Progenitor cell of endocrine pancreas (in vitro differentiated cells): ENCODE results near the gene KCNG4. TPM values are rescaled to one million over a fixed set of nuclear protein-coding genes. Genes with fewer than 3 reads are reported as not detected.
A peak's percentile ranks its signal among the peaks of the same experiment; 100 is the strongest.

ENCODE experiments used
- DNase-seq: peaks from one replicate; pipeline ENCODE4 v3.0.0; 2021; ENCODE audit warnings: low spot score; ENCODE audit not compliant: unreplicated experiment
- H3K27ac Mint-ChIP-seq: 2 replicates; pipeline ENCODE4 v1.8.0; 2021; ENCODE audit warnings: mild to moderate bottlenecking, moderate library complexity, mixed read lengths
- H3K27me3 Mint-ChIP-seq: 2 replicates; pipeline ENCODE4 v1.8.0; 2021; ENCODE audit warnings: mixed read lengths
- H3K36me3 Mint-ChIP-seq: 2 replicates; pipeline ENCODE4 v1.8.0; 2022; ENCODE audit warnings: mixed read lengths; ENCODE audit not compliant: insufficient read depth
- H3K4me1 Mint-ChIP-seq: 2 replicates; pipeline ENCODE4 v1.8.0; 2021; ENCODE audit warnings: low read depth, mixed read lengths
- H3K4me3 Mint-ChIP-seq: 2 replicates; pipeline ENCODE4 v1.8.0; 2021; ENCODE audit warnings: low read depth, mild to moderate bottlenecking, moderate library complexity, mixed read lengths
- H3K9me3 Mint-ChIP-seq: 2 replicates; pipeline ENCODE4 v1.8.0; 2021; ENCODE audit warnings: low read depth, mixed read lengths
- total RNA-seq: library from RNA; stranded (reverse); gene quantifications from 2 replicates; pipeline ENCODE4 v1.2.1, GENCODE V29; 2021
- TF ChIP-seq, protein P1 (sequence below): fragments of 200-600 bp; sonication (generic); IDR thresholded peaks from one replicate; pipeline ENCODE4 v1.5.0; 2021; ENCODE audit warnings: antibody characterized with exemption, mild to moderate bottlenecking; ENCODE audit not compliant: unreplicated experiment

Gene KCNG4
- total RNA-seq, 1 donor from 2014 or later: not detected

DNA sequence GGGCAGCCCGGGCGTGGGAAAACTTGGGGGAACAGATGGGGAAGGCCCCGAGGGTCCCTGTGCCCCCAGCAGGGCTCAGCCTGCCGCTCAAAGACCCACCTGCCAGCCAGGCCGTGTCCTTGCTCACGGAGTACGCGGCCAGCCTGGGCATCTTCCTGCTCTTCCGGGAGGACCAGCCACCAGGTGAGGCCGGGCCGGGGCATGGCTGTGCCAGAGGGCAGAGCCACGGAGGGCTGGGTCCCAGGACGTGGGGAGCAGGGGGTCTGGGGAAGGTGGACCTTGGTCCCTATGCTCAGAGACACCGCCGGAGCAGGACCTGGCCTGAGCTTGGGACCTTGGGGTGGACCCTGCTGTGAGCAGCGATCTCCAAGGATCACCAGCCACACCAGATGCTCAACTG is 48.3 kb downstream of the KCNG4 start:
- Mint-ChIP-seq H3K36me3 (no peaks in the 10 kb centered on the region), H3K9me3 (no peaks in the 10 kb centered on the region), H3K4me1 (no peaks in the 10 kb centered on the region), H3K27me3 (peaks cover 7% of the 10 kb centered on the region), H3K4me3 (no peak overlapping the region), H3K27ac (no peak overlapping the region)
- DNase-seq: no peak
- TF ChIP-seq, protein P1, sequence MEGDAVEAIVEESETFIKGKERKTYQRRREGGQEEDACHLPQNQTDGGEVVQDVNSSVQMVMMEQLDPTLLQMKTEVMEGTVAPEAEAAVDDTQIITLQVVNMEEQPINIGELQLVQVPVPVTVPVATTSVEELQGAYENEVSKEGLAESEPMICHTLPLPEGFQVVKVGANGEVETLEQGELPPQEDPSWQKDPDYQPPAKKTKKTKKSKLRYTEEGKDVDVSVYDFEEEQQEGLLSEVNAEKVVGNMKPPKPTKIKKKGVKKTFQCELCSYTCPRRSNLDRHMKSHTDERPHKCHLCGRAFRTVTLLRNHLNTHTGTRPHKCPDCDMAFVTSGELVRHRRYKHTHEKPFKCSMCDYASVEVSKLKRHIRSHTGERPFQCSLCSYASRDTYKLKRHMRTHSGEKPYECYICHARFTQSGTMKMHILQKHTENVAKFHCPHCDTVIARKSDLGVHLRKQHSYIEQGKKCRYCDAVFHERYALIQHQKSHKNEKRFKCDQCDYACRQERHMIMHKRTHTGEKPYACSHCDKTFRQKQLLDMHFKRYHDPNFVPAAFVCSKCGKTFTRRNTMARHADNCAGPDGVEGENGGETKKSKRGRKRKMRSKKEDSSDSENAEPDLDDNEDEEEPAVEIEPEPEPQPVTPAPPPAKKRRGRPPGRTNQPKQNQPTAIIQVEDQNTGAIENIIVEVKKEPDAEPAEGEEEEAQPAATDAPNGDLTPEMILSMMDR: no peak

DNA sequence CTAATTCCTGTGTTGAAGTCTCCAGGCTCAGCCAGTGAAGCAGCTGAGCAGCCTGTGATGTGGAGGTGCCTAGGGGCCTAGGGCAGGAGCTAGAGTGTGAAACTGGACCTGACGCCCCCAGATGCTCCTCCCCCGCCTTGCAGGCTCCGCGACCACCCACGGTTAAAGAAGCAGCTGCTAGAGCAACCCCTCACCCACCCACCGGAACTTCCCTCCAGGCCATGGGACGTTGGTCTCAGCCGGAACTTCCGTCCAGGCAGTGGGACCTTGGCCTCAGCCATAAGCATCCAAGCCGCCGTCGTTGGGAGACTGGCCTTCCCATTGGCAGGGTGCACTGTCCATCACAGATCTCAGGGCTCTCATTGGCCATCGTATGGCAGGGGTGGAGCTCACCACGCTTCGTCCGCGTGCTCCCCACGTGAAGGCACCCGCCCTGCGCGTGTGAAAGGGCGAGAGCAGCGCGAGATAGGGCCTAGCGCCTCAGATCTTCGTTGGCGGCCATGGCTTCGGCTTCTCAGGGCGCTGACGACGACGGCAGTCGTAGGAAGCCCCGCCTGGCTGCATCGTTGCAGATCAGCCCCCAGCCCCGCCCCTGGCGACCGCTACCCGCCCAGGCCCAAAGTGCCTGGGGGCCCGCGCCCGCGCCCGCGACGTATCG is 49.0 kb downstream of the KCNG4 start, which contains the start of gene ADAD2:
Gene ADAD2, plus strand, starts transcription at position 427 of the 658 bp plus-strand sequence. Its CDS starts 74 bp downstream, at position 501.
- no peaks in the 10 kb centered on the region for H3K36me3 Mint-ChIP-seq
- no peak within 1 kb of the TSS for H3K4me3 Mint-ChIP-seq
- H3K9me3 Mint-ChIP-seq: no peaks in the 10 kb centered on the region
- no peak for DNase-seq
- TF ChIP-seq, protein P1: no peak
- H3K27me3 Mint-ChIP-seq: peaks cover 7% of the 10 kb centered on the region
- no peak within 1 kb of the TSS for H3K27ac Mint-ChIP-seq
- H3K4me1 Mint-ChIP-seq: peaks cover 4% of the 10 kb centered on the region

DNA sequence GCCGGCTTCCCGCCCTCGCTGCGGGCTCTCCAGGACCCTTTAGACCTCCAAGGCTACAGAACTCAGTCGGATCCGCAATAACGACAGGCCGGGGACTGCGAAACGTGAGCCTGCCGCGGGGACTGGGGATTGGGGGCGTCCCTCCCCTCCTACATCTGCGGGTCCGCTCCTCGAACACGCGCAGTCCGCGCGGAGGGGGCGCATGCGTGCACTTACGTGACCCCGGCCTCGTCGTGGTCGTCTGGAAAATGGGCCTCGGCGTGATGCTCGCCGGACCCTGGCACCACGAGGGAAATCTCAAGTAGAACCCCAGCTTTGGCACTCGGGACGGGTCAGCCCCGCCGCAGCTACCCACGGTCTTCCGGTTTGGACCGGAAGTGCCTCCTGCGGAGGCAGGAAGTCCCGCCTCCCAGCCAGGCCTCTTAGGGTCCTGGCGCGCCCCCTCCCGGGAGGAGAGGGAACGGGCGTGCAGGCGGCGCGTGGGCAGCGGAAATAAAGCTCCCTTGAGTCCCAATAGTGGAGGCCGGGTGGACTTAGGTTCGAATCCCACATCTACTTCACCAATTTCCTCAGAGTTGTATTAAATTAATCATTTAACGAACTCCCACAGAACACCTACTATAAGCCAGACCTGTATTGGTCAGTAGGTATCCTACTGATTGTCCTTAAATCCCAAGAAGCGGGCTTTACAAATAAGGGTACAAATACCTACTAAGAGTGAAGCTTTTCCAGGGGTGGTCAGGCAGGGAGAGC is 53.0 kb downstream of the KCNG4 start, which contains the start of gene TAF1C:
Gene TAF1C, minus strand, starts transcription at position 373 of the 753 bp plus-strand sequence. CDS start 2,069 bp downstream, outside the sequence.
- Mint-ChIP-seq H3K4me3 (peak within 1 kb of the TSS; percentile 95), H3K9me3 (no peaks in the 10 kb centered on the region), H3K36me3 (peaks cover 10% of the 10 kb centered on the region), H3K4me1 (peaks cover 7% of the 10 kb centered on the region), H3K27me3 (no peaks in the 10 kb centered on the region), H3K27ac (peak within 1 kb of the TSS; percentile 94)
- TF ChIP-seq, protein P1: peak; percentile 97
- peak; percentile 86 for DNase-seq

DNA sequence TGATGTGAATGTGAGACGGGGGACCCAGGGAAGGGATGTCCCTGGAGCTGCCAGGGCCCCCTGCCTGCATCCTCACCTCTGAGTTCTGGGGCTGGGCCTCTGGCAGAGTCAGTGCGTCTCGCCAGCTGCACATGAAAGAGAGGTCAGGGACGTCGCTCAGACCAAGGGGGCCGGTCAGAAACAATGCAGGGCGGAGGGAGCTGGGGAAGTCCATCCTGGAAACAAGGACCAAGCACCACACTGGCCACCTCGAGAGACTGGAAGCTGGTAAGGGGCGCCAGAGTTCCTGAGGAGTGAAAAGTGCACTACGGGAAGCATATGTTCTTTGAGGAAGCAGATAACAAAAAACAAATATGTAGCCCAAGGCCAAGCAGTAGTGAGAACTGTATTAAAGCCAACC is 55.0 kb downstream of the KCNG4 start:
- Mint-ChIP-seq H3K27ac (no peak overlapping the region), H3K4me1 (peaks cover 7% of the 10 kb centered on the region), H3K9me3 (no peaks in the 10 kb centered on the region), H3K27me3 (no peaks in the 10 kb centered on the region), H3K36me3 (peaks cover 10% of the 10 kb centered on the region), H3K4me3 (peak overlapping the region; percentile 95)
- TF ChIP-seq, protein P1: no peak
- DNase-seq: no peak

DNA sequence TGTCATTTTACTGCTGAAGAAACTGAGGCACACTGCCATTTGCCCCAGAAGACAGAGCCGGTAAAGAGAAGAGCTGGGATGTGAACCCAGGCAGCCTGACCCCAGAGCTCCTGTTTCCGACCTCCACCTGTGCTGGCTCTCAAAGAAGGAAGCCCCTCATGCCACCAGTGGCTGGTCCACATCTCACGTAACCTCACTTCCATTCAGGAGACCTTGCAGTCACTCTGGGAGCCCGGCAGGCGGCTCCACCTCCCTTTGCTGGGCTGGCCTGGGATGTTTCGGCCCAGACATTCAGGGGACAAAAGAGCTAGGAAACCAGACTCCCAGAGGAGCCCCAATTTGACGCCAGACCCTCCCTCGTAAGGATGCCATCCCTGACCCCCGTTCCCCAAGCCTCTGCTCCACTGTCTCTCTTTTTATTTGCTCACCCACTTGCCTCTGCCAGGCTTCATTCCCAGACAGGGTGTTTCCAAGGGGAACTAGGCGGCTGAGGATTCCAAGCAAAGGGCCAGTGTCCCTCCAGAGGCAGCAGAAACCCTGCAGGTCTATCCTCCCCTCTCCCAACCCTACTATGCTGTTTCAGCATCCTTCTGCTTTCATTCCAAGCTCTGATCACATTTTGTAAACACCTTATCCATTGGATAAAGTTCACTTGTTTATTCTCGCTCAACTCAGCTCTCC is 55.8 kb downstream of the KCNG4 start:
- no peaks in the 10 kb centered on the region for H3K27me3 Mint-ChIP-seq
- TF ChIP-seq, protein P1: no peak
- no peak overlapping the region for H3K27ac Mint-ChIP-seq
- H3K4me3 Mint-ChIP-seq: peak overlapping the region; percentile 7
- H3K9me3 Mint-ChIP-seq: no peaks in the 10 kb centered on the region
- DNase-seq: no peak
- H3K4me1 Mint-ChIP-seq: peaks cover 7% of the 10 kb centered on the region
- peaks cover 10% of the 10 kb centered on the region for H3K36me3 Mint-ChIP-seq
